CD4-positive, CD25-positive, alpha-beta regulatory T cell (primary cell): ENCODE measurements around the gene CALHM6. TPM values are rescaled to one million over a fixed set of nuclear protein-coding genes. Genes with fewer than 3 reads are reported as not detected.
A peak's percentile ranks its signal among the peaks of the same experiment; 100 is the strongest.

Experiments
- ATAC-seq, 2 donors: fragments of 150-1000 bp; cut with Tn5 transposase; one replicate each; pipeline ENCODE4 v1.10.0; 2021; ENCODE audit warnings: low read depth in 2 of 2, moderate number of reproducible peaks in 2 of 2, moderate library complexity in 1 of 2
- DNase-seq, 3 donors: peaks; one replicate each; pipeline versions ENCODE4 v3.0.0 to v3.0.0-alpha.2; 2012 to 2022; ENCODE audit warnings: mixed read lengths in 1 of 3
- H3K27ac ChIP-seq: one replicate; pipeline ENCODE4 v1.7.0; 2013; ENCODE audit warnings: mild to moderate bottlenecking, low read length; ENCODE audit not compliant: insufficient read depth, poor library complexity, severe bottlenecking
- H3K27me3 ChIP-seq: one replicate; pipeline ENCODE4 v1.7.0; 2013; ENCODE audit warnings: low read length; ENCODE audit not compliant: control insufficient read depth, insufficient read depth
- H3K36me3 ChIP-seq: one replicate; pipeline ENCODE4 v1.7.0; 2013; ENCODE audit warnings: mild to moderate bottlenecking, low read length, moderate library complexity; ENCODE audit not compliant: control insufficient read depth, insufficient read depth
- H3K4me1 ChIP-seq: 2 replicates; pipeline ENCODE4 v1.7.0; 2013; ENCODE audit warnings: mild to moderate bottlenecking, low read length; ENCODE audit not compliant: insufficient read depth, control insufficient read depth, poor library complexity, severe bottlenecking
- H3K4me3 ChIP-seq: one replicate; pipeline ENCODE4 v1.7.0; 2013; ENCODE audit warnings: low read depth, mild to moderate bottlenecking, low read length, moderate library complexity
- H3K9me3 ChIP-seq, 2 experiments: 1 replicate in 1 of 2; 2 replicates in 1 of 2; pipeline ENCODE4 v1.7.0; 2013; ENCODE audit warnings: low read length in 2 of 2, mild to moderate bottlenecking in 1 of 2, moderate library complexity in 1 of 2; ENCODE audit not compliant: control insufficient read depth in 2 of 2
- H3K27ac Mint-ChIP-seq, 3 donors: one replicate each; pipeline ENCODE4 v1.8.0; 2020 to 2022; ENCODE audit warnings: mild to moderate bottlenecking in 3 of 3, mixed read lengths in 3 of 3, moderate library complexity in 2 of 3
- H3K27me3 Mint-ChIP-seq: one replicate; pipeline ENCODE4 v1.8.0; 2022; ENCODE audit warnings: mild to moderate bottlenecking, mixed read lengths
- H3K36me3 Mint-ChIP-seq: one replicate; pipeline ENCODE4 v1.8.0; 2020; ENCODE audit warnings: mixed read lengths
- H3K4me1 Mint-ChIP-seq, 4 donors: one replicate each; pipeline ENCODE4 v1.8.0; 2020 to 2022; ENCODE audit warnings: mixed read lengths in 4 of 4, mild to moderate bottlenecking in 1 of 4
- H3K4me3 Mint-ChIP-seq, 4 donors: one replicate each; pipeline ENCODE4 v1.8.0; 2020 to 2022; ENCODE audit warnings: mild to moderate bottlenecking in 4 of 4, mixed read lengths in 4 of 4, moderate library complexity in 3 of 4
- H3K9me3 Mint-ChIP-seq, 7 donors: one replicate each; pipeline ENCODE4 v1.8.0; 2020 to 2022; ENCODE audit warnings: mixed read lengths in 7 of 7, mild to moderate bottlenecking in 3 of 7, moderate library complexity in 2 of 7
- polyA plus RNA-seq, 4 donors: library from polyadenylated mRNA; unstranded; fragments of 300-500 nt; fragmentation: Illumina TruSeq; gene quantifications; one replicate each; pipeline ENCODE4 v1.2.3, GENCODE V29; 2021
- total RNA-seq: library from RNA; stranded (reverse); gene quantifications from one replicate; pipeline ENCODE4 v1.2.3, GENCODE V29; 2022

CALHM6 gene
- total and polyA plus RNA-seq, 5 donors from 2014 or later = 2.1 to 9.4 (median 3.4) TPM

DNA sequence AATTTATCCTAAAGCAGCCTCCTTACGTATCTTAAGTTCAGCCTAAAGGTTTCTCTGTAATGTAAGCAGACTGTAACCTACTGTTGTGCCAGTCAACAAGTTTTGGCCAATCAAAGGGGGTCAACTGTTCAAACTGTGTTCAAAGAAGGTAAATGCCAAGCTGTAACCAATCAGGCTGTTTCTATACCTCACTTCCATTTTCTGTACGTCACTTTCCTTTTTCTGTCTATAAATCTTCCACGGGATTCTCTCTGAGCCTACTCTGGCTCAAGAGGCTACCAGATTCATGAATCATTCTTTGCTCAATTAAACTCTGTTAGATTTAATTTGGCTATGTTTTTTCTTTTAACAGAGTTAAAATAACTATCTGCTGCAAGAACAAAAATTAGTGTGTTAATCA lies 5.1 kb upstream of the CALHM6 start:
- no peak for DNase-seq
- no peak overlapping the region for H3K4me3 Mint-ChIP-seq
- H3K4me1 Mint-ChIP-seq = peaks cover 0 to 4% (median 1%) of the 10 kb centered on the region in 4 donors
- no peak for ATAC-seq
- H3K36me3 Mint-ChIP-seq = no peaks in the 10 kb centered on the region
- H3K4me3 ChIP-seq = no peak overlapping the region
- no peak overlapping the region for H3K27ac ChIP-seq
- H3K4me1 ChIP-seq = no peaks in the 10 kb centered on the region
- peak overlapping the region in 1 of 3 donors; percentile 60 for H3K27ac Mint-ChIP-seq
- peaks cover 0 to 4% (median 0%) of the 10 kb centered on the region in 7 donors for H3K9me3 Mint-ChIP-seq
- no peaks in the 10 kb centered on the region for H3K9me3 ChIP-seq
- H3K36me3 ChIP-seq = no peaks in the 10 kb centered on the region
- peaks cover 20% of the 10 kb centered on the region for H3K27me3 Mint-ChIP-seq
- peaks cover 19% of the 10 kb centered on the region for H3K27me3 ChIP-seq

DNA sequence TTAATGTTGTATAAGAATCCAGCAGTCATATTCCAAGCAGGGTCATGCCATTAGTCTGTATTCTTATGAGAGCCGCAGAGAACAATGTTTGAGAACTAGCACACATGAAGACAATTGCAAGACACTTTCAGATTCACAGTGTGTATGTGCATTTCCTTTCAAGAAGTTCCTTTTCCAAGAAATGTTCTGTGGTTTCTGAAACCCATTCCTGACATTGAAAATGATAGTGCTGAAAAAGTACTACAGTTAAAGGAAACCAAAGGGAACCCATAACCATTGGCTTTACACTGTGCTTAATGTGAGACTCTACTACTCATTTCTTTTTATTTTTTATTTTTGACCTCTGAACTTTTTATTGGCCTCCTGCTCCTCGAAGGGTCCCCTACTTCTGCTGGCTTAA lies 4.2 kb upstream of the CALHM6 start:
- H3K27me3 Mint-ChIP-seq = peaks cover 26% of the 10 kb centered on the region
- peaks cover 3 to 9% (median 5%) of the 10 kb centered on the region in 4 donors for H3K4me1 Mint-ChIP-seq
- H3K9me3 Mint-ChIP-seq = peaks cover 0 to 4% (median 0%) of the 10 kb centered on the region in 7 donors
- DNase-seq (peak in 1 of 3 donors; percentile 34), ATAC-seq (no peak)
- Histone ChIP-seq H3K27me3 (peaks cover 19% of the 10 kb centered on the region), H3K4me3 (no peak overlapping the region), H3K27ac (no peak overlapping the region), H3K4me1 (peaks cover 7% of the 10 kb centered on the region), H3K36me3 (no peaks in the 10 kb centered on the region), H3K9me3 (no peaks in the 10 kb centered on the region)
- H3K4me3 Mint-ChIP-seq = no peak overlapping the region
- no peaks in the 10 kb centered on the region for H3K36me3 Mint-ChIP-seq
- H3K27ac Mint-ChIP-seq = no peak overlapping the region

DNA sequence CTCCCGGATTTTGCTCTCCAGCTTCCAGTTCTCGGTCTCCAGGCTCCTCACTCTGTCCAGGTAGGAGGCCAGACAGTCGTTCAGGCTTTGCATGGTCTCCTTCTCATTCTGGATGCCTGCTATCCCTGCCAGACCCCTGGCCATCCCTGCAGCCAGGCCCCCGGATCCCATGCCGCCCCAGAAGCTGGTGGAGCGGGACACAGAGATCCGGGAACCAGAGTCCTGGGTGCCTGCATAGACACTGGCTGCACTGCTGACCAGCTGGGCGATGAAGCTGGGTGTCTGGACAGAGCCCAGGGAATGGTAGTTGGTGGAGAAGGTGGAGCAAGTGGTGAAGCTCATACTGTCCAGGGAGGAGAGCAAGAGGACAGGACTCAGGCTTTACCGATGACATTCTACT lies 2.9 kb upstream of the CALHM6 start:
- Mint-ChIP-seq H3K9me3 (peaks cover 0 to 4% (median 0%) of the 10 kb centered on the region in 7 donors), H3K27ac (no peak overlapping the region), H3K4me3 (no peak overlapping the region), H3K27me3 (peaks cover 34% of the 10 kb centered on the region), H3K36me3 (no peaks in the 10 kb centered on the region), H3K4me1 (peaks cover 5 to 13% (median 9%) of the 10 kb centered on the region in 4 donors)
- Histone ChIP-seq H3K27ac (no peak overlapping the region), H3K36me3 (no peaks in the 10 kb centered on the region), H3K27me3 (peaks cover 27% of the 10 kb centered on the region), H3K4me3 (no peak overlapping the region), H3K4me1 (peaks cover 7% of the 10 kb centered on the region), H3K9me3 (no peaks in the 10 kb centered on the region)
- no peak for ATAC-seq
- DNase-seq = no peak

- DNase-seq (no peak), ATAC-seq (no peak)
- no peak overlapping the region for H3K4me3 Mint-ChIP-seq
- Histone ChIP-seq H3K36me3 (no peaks in the 10 kb centered on the region), H3K4me3 (no peak overlapping the region), H3K27ac (no peak overlapping the region), H3K4me1 (peaks cover 7% of the 10 kb centered on the region), H3K27me3 (peaks cover 33% of the 10 kb centered on the region), H3K9me3 (no peaks in the 10 kb centered on the region)
- peaks cover 5 to 15% (median 9%) of the 10 kb centered on the region in 4 donors for H3K4me1 Mint-ChIP-seq
- peaks cover 0 to 4% (median 0%) of the 10 kb centered on the region in 7 donors for H3K9me3 Mint-ChIP-seq
- H3K27me3 Mint-ChIP-seq = peaks cover 40% of the 10 kb centered on the region
- H3K27ac Mint-ChIP-seq = no peak overlapping the region
- H3K36me3 Mint-ChIP-seq = no peaks in the 10 kb centered on the region
These were observed 1.2 kb upstream of the CALHM6 start for GRCh38 chr6:116459927-116460326.

GRCh38 chr6:116461932-116462885 lies 1.0 kb downstream of the CALHM6 start:
- Mint-ChIP-seq H3K9me3 (no peaks in the 10 kb centered on the region), H3K4me1 (peaks cover 5 to 15% (median 9%) of the 10 kb centered on the region in 4 donors), H3K27me3 (peaks cover 46% of the 10 kb centered on the region), H3K36me3 (no peaks in the 10 kb centered on the region), H3K27ac (no peak overlapping the region), H3K4me3 (peak overlapping the region; percentile 13 to 72 (median 54))
- H3K36me3 ChIP-seq = no peaks in the 10 kb centered on the region
- H3K27ac ChIP-seq = no peak overlapping the region
- H3K9me3 ChIP-seq = no peaks in the 10 kb centered on the region
- H3K4me3 ChIP-seq = no peak overlapping the region
- DNase-seq = peak; percentile 12 to 78 (median 39)
- ATAC-seq = peak; percentile 68 to 69
- H3K4me1 ChIP-seq = peaks cover 7% of the 10 kb centered on the region
- H3K27me3 ChIP-seq = peaks cover 29% of the 10 kb centered on the region

- Histone ChIP-seq H3K36me3 (no peaks in the 10 kb centered on the region), H3K27ac (no peak overlapping the region), H3K4me3 (no peak overlapping the region), H3K4me1 (peaks cover 7% of the 10 kb centered on the region), H3K9me3 (no peaks in the 10 kb centered on the region), H3K27me3 (peaks cover 30% of the 10 kb centered on the region)
- Mint-ChIP-seq H3K36me3 (no peaks in the 10 kb centered on the region), H3K4me3 (peak overlapping the region in 1 of 4 donors; percentile 44), H3K27ac (no peak overlapping the region), H3K27me3 (peaks cover 46% of the 10 kb centered on the region), H3K9me3 (no peaks in the 10 kb centered on the region), H3K4me1 (peaks cover 5 to 19% (median 9%) of the 10 kb centered on the region in 4 donors)
- DNase-seq (no peak), ATAC-seq (no peak)
These were observed 2.1 kb downstream of the CALHM6 start for GRCh38 chr6:116463301-116463700.

- Mint-ChIP-seq H3K27ac (no peak overlapping the region), H3K4me1 (peaks cover 5 to 19% (median 9%) of the 10 kb centered on the region in 4 donors), H3K36me3 (no peaks in the 10 kb centered on the region), H3K9me3 (no peaks in the 10 kb centered on the region), H3K4me3 (no peak overlapping the region), H3K27me3 (peaks cover 38% of the 10 kb centered on the region)
- Histone ChIP-seq H3K27me3 (peaks cover 23% of the 10 kb centered on the region), H3K27ac (no peak overlapping the region), H3K4me1 (peaks cover 7% of the 10 kb centered on the region), H3K4me3 (no peak overlapping the region), H3K9me3 (no peaks in the 10 kb centered on the region), H3K36me3 (no peaks in the 10 kb centered on the region)
- DNase-seq = peak in 1 of 3 donors; percentile 11
- no peak for ATAC-seq
These were observed 4.1 kb downstream of the CALHM6 start for GRCh38 chr6:116465246-116465645.
